ENCODE results near the gene IRF2BP2. TPM values are rescaled to one million over a fixed set of nuclear protein-coding genes. Genes with fewer than 3 reads are reported as not detected.
"Not testable (repeated sequence)": the region's sequence is repeated elsewhere in the genome, so short reads cannot be mapped to it uniquely, and the experiment has no call there.

IRF2BP2 gene
- total RNA-seq, 1 donor from 2014 or later = 63.5 TPM

DNA sequence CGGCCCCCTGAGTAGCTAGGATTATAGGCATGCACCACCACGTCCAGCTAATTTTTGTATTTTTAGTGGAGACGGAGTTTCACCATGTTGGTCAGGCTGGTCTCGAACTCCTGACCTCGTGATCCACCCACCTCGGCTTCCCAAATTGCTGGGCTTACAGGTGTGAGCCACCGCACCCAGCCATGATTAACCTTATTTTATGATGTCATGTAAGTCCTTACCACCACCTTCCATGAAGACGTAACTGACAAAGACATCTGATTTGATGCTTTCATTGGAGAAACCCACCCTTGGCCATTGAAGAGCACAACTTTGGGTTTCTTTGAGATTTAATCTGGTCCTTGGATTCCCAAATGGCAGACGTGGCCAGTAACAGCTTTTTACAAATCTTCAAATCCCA lies 24.9 kb upstream of the IRF2BP2 start:
- DNase-seq (ENCODE audit: low read depth) = not testable (repeated sequence)

DNA sequence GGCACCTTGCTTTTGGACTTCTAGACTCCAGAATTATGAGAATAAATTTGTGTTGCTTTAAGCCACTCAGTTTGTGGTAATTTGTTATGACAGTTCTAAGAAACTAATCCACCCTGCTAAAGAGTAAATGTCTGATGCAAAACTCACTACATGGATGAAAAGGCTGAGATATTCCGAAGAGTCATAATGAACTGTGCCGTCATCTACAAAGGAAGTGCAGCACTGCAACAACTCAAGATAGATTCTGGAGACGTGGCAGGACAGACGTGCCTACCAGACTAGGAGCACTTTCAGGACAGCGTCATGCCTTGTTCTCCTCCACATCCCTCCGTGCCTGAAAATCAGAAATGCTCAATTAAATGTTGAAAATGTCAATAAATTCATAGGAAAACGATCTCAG lies 24.4 kb upstream of the IRF2BP2 start:
- DNase-seq (ENCODE audit: low read depth) = no peak

GRCh38 chr1:234633246-234634003 lies 23.4 kb upstream of the IRF2BP2 start:
- no peak for DNase-seq (ENCODE audit: low read depth)

- DNase-seq (ENCODE audit: low read depth) = no peak
Observed at GRCh38 chr1:234632225-234632624, 22.2 kb upstream of the IRF2BP2 start.

GRCh38 chr1:234631721-234632125 lies 21.7 kb upstream of the IRF2BP2 start:
- DNase-seq (ENCODE audit: low read depth) = peak; percentile 53

- no peak for DNase-seq (ENCODE audit: low read depth)
Observed at GRCh38 chr1:234629026-234629425, 19.0 kb upstream of the IRF2BP2 start.

DNA sequence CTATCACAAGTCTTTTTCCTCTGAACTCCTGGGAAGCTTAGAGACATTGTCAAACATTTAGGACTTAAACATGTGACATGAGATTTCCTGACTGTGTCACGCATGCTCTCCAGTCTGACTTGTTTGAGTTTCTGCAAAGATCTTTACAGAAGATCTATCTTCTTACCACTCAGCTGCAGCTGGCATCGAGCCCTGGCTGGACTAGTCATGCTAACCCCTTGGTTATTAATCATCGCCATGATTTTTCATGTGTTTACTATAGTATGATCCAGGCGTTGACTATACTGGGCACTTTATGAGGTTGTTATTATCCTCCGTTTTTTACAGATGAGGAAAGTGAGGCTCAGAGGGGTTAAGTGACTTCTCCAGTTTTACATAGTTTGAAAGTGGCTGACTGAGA lies 18.1 kb upstream of the IRF2BP2 start:
- peak; percentile 62 for DNase-seq (ENCODE audit: low read depth)

GRCh38 chr1:234627009-234627950 lies 17.3 kb upstream of the IRF2BP2 start:
- no peak for DNase-seq (ENCODE audit: low read depth)

GRCh38 chr1:234626391-234626790 lies 16.4 kb upstream of the IRF2BP2 start:
- DNase-seq (ENCODE audit: low read depth) = no peak

DNA sequence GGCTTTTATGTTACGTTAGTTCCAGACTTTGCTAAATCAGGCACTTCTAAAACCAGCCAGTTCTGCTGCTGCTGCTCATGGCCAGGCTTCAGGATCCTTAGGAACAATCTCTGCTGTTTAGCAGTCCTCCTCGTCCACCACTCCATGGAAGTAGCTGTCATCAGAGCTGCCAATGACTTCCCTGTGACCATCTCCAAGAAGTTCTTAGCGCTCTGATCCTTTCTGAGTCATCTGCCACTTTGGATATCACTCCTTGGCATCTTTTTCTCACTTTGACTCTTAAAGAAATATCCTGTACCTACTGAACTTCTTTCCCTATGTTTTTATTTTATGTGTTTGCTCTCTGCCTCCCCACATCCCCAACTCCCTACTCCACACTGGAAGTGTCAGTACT lies 14.7 kb upstream of the IRF2BP2 start:
- DNase-seq (ENCODE audit: low read depth) = peak; percentile 21

- DNase-seq (ENCODE audit: low read depth) = peak; percentile 80
Observed at GRCh38 chr1:234621657-234622335, 11.8 kb upstream of the IRF2BP2 start.

- no peak for DNase-seq (ENCODE audit: low read depth)
Observed at GRCh38 chr1:234621127-234621468, 11.1 kb upstream of the IRF2BP2 start.

DNA sequence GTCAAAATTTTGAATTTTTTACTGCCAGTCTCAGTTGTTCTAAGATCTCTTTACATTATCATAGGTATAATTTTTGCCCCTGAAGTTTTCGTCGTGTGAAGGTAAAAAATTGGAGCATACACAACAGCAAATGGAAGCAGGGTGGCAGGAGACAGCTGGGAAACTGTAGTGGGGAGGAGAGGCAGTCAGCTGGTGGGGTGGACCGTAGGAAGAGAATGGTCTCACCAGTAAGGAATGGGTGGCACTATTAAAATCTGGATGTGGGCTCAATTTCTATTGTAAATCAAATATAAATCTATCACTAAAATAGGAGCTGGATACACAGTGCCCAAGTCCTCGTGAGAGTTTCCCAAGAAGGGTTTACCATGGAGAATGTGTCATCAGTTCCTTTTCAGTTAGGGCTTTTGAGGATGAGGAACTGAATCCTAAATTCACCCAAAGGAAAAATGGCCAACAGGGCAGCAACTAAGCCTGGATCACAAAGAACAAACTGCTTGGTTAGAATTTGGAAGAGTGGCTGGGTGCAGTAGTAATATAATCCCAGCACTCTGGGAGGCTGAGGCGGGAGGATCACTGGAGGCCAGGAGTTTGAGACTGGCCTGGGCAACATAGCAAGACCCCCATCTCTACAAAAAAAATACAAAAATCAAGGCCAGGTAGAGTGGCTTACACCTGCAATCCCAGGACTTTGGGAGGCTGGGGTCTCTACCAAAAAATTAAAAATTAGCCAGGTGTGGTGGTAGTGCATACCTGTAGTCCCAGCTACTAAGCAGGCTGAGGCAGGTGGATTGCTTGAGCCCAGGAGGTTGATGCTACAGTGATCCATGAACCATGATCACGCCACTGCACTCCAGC lies 10.5 kb upstream of the IRF2BP2 start:
- DNase-seq (ENCODE audit: low read depth) = peak; percentile 90

DNA sequence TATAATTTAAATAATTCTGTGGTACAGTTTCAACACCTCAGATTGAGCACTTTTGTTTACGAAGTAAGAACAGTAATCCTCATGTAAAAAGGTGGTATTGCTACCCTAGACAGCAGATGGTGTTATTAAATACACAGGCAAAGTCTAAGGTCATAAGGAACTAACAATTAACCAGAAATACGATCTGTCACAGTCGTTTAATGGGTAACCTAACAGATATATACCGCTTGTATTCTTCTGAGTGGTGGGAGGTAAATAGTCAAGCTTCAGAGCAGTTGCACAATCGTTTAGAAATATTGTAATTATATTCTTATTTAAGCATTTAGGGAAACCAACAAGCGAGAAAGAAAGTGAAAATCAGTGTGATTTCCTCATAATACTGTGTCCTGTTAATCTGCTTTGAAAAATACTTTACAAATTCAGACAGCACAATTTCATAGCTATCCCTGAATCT lies 9.8 kb upstream of the IRF2BP2 start:
- DNase-seq (ENCODE audit: low read depth) = peak; percentile 52

DNA sequence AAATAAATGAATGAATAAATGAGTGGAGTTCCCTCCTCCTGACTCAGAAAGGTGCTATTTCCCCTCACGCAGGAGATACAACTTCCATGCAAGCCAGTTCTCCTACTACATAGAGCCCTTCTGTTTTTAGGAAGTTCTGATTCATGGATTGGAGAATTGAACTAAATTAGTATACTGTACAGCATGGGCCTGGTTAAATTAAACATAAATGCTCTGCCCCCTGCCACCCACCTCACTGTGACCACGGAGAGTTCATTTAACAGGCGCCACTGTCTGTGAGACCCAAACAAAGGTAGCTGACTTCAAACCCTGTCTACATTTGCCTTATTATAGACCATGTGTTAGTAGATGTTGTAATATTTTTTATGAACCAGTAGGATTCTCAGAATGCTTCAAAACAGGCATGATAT lies 9.1 kb upstream of the IRF2BP2 start:
- DNase-seq (ENCODE audit: low read depth) = peak; percentile 51

DNA sequence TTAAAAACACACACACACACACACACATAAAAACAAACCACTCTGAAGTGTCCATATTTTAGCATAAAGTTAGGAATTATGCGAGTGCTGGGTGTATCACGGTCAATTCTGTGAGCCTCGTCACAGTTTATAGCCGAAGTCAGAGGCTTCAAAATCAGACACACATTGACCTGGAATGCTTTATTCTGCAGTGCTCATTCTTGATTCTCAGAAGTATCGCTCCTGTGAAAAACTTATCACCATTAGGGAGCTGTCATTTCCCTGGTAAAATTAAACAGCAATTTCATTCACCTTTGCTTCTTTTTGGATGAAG lies 8.7 kb upstream of the IRF2BP2 start:
- DNase-seq (ENCODE audit: low read depth) = no peak

- peak; percentile 91 for DNase-seq (ENCODE audit: low read depth)
Observed at GRCh38 chr1:234617986-234618736, 8.2 kb upstream of the IRF2BP2 start.

GRCh38 chr1:234617131-234617985 lies 7.4 kb upstream of the IRF2BP2 start:
- DNase-seq (ENCODE audit: low read depth) = peak; percentile 93

DNA sequence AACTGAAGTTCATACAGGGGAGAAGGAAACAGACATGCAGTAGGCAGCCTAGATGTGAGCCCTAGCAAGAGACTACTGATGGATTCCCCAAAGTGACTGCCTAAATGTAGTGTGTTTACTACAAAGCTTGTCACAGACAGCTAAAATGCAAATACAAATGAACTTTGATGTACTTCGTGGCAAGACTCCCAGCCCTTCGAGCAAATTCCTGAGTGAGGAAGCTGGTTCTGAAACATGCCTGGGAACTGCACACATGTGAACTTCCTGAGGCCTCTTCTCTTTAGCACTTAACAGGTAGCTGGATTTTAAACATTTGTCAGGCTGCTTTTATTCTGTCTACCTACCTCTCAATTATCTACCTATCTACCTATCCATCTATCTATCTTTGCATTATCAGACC lies 6.7 kb upstream of the IRF2BP2 start:
- peak; percentile 28 for DNase-seq (ENCODE audit: low read depth)

Data from myocyte (in vitro differentiated cells).